ENCODE results near the gene ZEB2.
"Not testable (repeated sequence)": the region's sequence is repeated elsewhere in the genome, so short reads cannot be mapped to it uniquely, and the experiment has no call there.

ZEB2 gene

DNA sequence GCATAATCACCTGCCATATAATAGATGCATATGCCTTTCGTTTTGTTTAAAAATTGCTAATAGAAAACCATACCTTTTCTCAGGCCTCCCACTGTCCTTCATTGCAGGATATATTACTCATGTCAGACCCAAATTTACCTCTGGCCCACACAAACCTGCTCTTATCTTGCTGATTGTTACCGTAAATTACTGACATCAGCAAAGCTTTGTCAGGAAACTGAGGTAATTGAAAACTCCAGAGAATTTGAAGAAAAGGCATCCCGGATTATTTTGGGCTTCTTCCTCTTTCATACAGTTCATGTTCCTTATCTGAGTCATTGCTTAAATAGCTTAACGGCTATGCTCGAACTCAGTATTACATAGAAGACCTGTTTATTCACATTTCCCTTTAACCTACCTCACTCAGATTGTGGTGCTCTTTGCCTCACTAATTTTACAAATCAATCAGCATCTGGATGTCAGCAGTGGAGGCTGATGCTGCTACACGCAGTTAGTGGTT lies 145.7 kb downstream of the ZEB2 start:
- DNase-seq: no peak

DNA sequence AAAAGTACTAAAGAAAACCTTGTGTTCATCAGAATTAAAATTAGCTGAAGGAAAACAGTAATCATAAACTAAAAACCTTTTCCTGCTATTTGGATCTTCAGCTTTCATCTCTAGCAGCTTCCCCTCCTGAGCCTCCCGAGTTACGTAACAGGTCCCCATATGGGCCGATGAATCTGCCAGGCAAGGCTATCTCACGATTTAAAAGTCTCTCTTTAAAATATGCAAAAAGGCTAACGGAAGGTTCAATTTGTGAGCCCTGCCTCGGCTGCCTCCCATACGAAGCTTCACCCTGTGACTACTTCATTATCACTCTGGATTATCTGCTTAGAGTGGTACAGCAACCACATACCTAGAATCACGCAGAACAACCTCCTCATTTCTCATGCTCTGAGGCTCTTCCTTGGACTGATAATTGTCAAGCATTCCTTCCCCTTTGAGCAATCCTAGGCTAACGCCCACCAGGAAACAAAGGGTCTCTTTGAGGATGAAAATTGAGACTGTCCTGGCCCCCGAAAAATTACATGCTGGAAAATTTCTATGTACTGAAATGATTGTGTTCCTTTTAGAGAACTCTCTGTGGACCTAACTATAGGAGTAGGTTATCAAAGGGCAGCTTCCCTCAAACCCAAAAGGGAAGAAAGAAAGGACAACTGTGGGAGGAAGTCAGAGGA lies 147.4 kb downstream of the ZEB2 start:
- DNase-seq: no peak

DNA sequence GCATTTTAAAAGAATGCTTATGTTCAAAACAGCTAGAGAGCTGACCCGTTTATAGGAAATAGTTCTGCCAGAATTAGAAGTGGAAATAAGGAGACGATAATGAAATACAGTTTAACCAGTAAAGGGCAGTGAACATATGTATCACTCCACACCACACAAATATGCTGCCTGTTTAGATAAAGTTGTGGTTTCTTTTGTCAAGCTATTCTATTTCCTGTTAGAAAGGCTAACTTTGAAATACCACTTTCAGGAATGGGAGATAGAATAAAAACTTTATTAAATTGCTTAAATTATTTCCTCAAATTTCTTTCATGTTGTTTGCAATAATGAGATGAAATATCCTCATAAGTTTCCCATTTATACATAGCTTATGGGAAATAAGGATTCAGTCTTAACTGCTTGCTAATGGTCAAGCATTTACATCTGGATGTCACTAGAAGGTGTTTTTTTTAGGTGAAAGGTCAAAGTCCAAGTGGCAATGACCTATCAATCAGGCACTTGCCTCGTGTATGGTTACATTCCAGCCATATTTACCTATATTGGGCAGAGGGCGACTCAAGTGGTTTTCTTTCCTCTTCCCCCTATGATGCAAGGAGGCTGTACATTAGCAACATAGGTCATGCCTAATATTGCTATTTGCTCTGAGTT lies 148.9 kb downstream of the ZEB2 start:
- DNase-seq: no peak

DNA sequence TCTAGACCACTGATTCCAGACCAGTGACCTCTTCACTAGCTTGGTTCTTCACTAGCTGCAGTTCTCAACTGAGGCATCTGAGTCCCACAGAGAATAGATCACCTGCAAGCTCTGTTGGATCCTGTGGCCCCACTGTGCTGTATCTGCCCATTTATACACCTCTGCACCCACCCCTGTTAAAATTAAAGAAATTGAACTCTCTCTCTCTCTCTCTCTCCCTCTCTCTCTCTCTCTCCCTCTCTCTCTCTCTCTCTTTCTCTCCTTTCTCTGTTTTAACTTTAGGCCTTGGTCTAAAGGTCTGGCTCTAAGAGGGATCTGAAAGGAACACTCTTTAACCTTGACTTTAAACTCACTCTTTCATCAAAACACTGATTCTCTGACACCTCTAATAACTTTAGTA lies 150.5 kb downstream of the ZEB2 start:
- no peak for DNase-seq

DNA sequence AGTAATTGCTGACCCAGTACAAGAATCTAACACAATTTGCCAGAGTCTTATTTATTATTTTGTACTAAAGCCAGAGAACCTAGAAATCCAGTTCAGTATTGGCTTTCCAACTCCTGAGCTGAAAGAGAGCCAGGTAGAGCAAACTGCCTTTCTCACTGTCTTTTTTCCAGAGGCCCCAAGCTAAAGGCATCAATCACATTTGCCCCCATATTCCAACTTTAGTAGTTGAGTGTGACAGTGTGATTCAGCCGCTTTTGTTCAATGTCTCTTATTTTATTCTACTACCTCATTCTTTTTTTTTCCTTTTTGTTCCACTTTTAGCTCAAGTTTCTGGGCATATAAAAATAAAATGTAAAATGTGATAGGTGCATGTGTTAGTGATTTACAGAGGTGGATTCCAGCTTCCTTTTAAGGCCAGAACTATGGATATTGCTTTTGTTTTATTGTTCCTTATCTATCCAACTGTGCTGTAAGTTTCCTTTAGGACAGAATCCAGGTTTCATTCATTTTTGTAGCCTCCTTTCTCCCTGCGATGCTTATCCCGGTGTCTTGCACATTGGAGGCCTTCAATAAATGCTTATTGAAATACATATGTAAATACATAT lies 153.0 kb downstream of the ZEB2 start:
- no peak for DNase-seq

DNA sequence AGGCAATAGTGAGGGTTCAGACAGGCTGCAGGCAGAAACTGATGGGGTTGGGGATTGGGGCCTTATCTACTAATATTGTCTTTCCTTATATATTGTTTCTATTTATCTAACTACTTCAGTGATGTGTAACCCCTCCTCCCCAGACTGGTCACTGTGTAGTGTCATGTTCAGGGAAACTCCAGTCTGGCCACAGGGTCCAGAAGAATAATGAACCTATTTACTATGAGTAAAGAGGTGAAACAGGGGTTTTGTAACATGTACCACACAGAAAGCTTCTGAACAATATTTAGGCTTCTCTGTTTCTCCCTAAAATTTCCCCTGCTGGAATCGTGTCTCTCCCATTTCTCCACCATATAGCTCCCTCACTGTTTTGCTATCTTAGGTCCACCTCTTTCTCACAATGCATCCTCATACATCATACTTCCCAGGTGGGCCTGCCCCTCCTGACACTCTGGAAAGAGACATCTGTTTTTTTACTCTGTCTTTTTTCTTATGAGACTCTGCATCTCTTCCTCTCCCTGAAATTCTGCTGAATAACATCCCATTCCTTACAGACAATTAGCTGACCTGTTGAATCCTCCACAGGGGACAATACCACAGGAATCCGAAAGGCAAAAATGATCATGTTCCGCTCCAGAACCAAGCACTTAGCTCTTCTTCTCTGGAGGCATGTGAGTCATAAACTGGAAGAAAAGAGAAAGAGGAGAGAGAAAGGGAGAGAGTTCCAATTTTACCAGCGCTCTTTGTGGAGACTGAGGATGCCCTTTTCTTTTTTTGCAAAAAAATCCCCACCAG lies 154.8 kb downstream of the ZEB2 start:
- DNase-seq: no peak

DNA sequence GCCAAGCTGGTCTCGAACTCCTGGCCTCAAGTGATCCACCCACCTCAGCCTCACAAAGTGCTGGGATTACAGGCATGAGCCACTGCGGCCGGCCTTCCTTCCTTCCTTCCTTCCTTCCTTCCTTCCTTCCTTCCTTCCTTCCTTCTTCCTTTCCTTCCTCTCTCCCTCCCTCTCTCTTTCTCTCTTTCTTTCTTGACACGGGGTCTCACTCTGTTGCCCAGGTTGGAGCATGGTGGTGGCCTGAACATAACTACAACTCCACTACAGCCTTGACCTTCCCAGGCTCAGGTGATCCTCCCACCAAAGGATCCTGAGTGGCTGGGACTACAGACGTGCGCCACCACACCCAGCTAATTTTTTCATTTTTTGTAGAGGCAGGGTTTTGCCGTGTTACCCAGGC lies 155.7 kb downstream of the ZEB2 start:
- DNase-seq: not testable (repeated sequence)

DNA sequence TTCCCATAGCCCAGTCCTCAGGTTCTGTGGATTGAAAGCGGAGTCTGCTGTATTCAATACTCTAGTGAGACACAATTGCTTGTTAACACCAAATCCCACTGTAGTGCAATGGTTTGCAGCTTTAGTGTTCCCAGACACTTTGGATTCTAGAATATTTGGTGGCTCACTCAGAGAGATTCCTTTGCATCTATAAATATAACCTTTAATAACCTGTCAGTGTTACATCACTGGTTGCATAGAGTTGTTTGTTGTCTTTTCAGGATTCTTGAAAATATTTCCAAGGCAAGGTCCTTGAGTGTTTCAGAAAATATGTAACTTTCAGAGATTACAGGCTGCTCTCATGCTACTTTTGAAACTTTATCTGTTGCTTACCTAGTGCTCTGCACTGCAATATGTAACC lies 157.5 kb downstream of the ZEB2 start:
- no peak for DNase-seq

DNA sequence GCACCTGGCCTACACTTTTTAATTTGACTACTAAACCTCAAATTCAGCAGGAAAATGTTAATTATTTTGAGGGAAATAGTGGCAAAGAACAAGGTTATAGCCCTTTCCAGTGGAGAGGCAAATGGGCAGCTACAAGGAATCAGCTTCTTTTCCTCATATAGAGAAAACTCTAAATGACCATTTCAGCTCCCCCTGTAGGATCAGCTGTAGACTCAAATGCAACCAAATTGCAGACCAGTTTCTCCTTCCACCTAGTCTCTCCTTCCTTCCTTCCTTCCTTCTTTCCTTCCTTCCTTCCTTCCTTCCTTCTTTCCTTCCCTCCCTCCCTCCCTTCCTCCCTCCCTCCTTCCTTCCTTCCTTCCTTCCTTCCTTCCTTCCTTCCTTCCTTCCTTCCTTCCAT lies 158.2 kb downstream of the ZEB2 start:
- DNase-seq: no peak

DNA sequence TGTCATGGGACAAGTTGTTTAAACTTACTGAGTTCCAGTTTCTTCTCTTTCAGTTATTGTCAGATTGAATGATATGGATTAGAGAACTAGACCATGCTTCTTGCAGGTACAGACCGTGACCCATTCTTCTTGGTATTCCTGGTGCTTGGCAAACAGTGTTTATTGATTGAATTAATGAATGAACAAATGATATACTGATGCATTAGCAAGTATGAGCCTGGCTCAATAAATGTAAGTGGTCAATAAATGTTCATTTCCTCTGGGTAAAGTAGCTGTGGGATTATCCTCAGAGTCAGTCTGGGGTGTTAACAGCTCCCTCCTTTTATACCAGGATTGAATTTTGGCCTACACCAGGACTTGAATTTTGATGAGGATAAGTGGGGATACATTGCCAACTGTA lies 160.2 kb downstream of the ZEB2 start:
- DNase-seq: no peak

DNA sequence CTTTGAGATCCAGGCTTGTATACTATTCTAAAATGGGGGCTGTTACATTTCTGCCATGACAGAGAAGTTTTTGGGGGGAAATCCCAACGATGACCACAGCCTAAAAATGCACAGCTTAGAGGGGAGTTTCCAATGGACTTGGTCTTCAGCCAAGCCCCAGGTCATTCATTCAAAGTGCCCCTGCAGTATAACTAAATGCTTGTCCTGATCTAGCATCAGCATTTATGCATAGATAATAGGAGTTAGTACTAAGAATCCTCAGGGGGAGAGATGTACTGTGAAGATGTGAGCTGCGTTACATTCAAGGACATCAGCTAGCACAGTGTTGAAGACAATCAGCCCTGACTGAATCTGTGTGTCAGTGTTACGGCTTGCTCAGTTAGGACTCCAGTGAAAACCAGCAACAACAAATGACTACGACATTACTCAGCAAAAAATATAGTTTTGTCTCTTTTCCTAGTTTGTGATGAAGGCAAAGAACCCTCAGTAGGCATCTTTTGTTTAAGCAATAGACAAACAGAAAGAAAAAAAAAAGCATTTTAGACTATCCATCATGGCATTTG lies 160.9 kb downstream of the ZEB2 start:
- DNase-seq: no peak

DNA sequence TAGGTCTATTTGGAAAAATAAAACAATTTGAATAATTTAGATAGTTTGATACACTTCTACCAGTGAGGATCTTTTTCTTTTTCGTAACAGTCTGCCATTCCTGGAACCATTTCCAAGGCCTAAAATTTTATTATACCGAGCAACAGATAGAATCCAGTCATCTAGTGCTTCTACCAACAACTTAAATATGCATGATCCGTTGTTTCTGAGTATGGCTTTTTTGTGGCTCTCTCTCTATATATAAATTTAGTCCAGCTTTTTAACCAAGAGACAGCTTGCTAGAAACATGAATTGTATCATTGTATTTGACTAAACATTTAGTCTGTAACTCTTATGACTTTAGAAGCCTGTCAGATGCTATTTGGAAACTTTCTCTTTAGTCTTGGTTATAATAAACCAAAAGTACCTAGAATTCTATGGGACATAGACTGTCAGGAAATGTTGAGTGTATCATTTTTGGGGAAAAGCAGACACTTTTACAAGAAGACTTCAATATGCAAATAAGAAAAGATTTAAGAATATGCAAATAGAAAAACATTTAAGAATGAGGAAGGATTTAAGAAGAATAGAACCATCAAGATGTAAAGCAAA lies 161.4 kb downstream of the ZEB2 start:
- no peak for DNase-seq

DNA sequence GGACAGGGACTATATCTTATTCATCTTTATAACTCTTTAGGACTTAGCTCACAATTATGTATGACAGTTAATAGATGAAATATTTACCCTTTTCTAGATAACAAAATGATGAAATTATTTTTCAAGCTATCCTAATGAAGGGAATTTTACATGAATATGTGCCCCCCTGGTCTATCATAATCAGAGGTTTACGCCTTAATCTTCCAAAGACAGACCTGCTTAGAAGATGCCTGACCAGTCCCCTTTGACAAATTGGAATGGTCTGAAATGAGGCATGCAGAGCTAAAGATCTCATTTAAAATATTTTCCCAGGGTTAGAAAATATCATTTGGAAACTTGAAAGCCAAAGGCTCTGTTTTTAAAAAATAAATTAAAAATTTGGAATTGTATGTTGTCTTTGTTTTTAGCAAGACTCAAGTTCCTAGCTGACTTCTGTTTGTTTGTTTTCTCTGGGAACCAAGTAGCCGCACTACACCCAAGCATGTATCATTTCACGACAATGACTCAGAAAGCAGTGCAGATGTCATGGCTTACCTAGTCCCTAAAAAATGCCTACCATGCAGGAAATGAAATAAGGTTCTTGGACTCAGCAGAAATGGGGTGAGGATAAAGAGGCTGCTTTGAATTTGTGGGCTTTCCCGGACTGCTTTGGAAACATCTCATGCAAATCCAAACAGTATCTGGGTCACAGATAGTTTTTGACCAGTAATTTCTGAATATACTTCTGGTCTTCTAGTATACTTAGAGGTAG lies 162.1 kb downstream of the ZEB2 start:
- DNase-seq: no peak

DNA sequence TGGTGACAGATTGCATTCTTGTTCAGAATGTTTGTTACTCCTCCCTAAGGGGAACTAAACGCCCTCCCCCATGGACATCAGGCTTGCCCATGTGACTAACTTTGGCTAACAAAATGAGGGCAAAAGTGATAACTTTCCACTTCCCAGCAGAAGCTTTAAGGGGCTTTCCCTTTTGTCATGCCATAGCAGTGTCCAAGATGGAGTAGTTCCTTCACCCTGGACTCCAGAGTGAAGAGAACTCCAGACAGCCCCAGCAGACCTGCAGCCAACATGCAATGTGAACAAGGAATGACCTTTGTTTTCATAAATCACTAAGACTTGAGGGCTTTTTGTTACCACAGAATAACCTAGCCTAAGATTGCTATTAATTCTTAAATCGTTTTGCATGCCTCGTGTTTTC lies 163.5 kb downstream of the ZEB2 start:
- DNase-seq: no peak

DNA sequence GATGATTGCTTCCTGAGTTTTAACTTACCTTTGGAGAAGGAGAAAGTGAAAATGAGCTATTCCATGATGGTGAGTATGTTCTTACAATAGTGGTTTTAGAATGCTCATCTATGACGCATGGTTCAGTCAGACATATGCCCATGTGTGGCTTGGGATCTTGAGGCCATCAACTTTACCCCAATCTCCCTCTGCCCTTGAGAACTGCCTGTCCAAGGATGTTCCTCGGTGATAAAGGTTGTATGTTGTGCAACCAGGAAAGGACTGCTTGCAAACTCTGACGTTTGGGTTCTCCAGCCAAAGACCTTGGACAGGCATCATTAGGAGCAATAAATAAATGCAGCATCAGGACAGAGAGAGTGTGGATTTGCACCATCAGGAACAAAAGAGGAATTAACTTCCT lies 165.0 kb downstream of the ZEB2 start:
- DNase-seq: no peak

DNA sequence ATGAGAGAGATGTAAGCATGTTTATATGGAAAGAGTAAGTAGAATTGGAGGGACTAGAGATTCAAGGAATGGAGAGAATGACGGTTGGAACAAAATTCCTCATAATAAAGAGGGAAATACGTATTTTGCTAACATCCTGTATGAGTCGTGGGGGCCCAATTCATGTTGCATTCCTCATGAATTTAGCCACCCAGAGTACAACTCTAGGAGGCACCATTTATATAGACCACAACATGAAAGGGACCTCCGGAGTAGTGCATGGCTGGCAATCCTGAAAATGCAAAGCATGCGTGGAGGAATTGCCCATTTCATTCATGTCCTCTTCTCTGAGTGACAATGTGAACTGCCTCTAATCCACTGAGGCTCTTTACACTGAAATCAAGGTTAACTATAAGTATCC lies 168.2 kb downstream of the ZEB2 start:
- no peak for DNase-seq

DNA sequence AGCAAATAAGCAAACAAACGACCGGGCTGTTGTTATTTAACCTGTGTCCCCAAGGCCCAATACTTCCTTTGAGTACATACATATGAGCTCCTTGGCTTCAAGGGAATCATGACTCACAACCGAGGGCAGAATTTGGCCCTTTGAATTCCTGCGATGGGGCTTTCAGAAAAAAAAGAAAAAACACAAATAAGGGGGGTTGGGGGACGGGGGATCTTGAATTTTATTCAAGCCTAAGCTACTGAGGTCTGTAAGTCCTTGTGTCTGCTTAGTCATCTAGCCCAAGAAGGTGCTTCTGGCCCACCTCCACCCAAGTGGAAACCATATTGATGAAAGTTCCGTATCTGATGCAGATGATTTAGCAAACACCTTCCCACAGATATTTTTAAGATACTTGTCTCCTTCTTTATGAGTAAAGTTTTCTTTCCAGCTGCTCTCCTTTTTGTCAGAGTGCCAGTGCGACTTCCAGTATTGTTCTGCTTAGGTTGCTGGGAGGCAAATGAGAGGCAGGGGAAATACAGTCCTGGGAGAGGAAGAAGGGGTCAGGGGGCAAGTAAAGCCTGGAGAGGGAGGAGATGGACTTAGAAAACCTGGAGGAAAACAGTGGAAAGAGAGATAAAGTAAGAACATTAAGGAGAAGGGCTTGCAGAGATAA lies 169.6 kb downstream of the ZEB2 start:
- DNase-seq: no peak

DNA sequence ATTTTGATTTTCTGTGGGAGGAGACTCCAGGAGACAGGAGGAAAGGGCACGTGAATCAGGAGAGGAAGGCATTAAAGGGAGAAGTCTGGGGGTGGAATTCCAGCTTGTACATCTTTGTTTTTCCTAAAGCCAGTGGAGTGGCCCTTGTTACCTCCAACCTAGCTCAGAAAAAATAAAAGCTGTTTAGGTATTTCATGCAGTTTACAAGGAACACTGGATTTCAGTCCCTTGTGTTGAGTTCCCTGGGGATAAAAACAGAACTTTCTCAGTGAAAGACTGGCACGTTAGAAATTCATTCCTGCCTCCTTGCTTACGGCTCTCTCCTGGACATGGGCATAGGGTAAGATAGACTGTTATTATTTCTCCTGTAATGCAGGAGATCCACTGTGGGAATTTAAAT lies 170.2 kb downstream of the ZEB2 start:
- no peak for DNase-seq

DNA sequence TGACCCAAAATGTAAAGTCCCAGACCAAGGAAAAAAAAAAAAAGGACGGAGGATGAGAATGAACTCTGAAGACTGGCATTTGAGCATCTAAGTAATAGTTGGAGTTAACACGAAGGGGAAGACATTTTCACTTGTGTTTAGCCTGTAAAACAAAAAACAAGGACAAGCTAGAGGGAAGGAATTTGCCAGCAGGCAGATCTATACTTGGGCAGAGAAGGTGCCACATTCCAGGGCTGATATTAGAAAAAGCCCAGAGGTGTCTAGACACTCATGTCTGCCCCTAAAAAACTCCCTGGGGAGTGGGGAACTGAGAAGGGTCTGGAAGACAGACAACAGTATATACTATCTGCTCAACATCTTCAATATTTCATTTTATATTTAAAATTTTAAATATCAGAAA lies 171.1 kb downstream of the ZEB2 start:
- no peak for DNase-seq

DNA sequence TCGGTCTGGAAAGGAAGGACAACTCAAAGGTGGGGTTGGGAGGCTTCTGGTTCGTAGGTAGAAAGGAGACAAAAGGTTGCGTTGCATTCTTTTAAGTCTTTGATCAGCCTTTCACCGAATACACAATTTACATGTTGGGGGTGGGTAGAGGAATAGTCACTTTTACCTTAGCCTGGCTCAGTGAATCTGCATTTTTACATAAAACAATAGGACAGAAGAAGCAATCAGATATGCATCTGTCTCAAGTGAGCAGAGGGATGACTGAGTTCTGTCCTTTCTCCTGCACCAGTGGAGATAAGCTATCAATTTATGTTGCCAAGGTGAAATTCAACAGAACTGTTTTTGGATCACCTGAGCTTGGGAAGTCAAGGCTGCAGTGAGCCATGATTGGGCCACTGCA lies 173.7 kb downstream of the ZEB2 start:
- no peak for DNase-seq

DNA sequence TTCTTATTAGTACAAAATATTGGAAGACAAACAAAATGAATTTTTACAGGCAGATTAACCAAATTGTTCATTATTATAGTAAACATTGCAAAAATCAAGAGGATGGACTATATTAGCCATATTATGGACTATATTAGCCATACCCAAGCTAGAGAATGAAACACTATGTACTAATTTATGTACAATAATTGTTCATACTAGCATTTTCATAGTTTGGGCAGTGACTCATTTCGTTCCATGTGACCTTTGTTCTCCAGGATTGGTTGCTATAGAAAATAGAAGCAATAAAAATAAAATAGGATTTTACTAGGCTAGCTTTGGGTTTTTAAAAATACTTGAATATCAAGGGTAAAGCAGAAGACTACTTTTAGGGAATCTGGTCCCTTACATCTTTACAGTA lies 176.8 kb downstream of the ZEB2 start:
- DNase-seq: no peak

DNA sequence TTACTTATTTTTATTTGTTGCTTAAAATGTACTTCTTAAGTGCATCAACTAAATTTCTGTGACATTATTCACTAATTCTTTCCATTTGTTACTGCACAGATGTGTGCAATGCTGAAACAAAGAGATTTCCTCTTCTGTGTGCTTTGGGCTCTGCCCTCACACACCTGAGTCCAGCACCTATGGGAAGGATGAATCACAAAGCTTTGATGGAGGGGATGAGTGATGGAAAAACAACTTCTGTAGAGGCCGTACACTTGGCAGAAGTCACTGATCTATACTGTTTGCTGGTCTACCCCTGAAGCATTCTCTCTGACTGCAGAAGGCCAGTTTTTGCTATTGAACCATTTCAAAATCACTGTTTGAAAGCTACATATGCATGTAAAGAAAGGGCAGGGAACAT lies 178.4 kb downstream of the ZEB2 start:
- DNase-seq: no peak
